AG04450 (cell line): ENCODE data around the gene PGF. TPM values are rescaled to one million over a fixed set of nuclear protein-coding genes. Genes with fewer than 3 reads are reported as not detected.

Experiments
- polyA plus RNA-seq: library from polyadenylated mRNA; depleted of rRNA; stranded (reverse); fragments of >200 nt; gene quantifications from 2 replicates; pipeline ENCODE4 v1.2.3, GENCODE V29; 2011; rRNA removed

Gene PGF
- polyA plus RNA-seq, 1 experiment: 0.63 TPM

Other genes starting within 250 kb of the PGF start
- 51.8 and 55.3 TPM in 2 replicates for gene AREL1, start 242.5 kb downstream of the PGF start, polyA plus RNA-seq
- 61.3 and 78.5 TPM in 2 replicates for gene FCF1, start 242.5 kb downstream of the PGF start, polyA plus RNA-seq
- 15.3 and 17.6 TPM in 2 replicates for gene YLPM1, start 192.3 kb downstream of the PGF start, polyA plus RNA-seq
- gene PROX2, start 79.5 kb downstream of the PGF start, polyA plus RNA-seq: not detected in 2 replicates
- 148 and 150 TPM in 2 replicates for gene DLST, start 73.7 kb downstream of the PGF start, polyA plus RNA-seq
- 0.37 and 0.64 TPM in 2 replicates for gene RPS6KL1, start 32.3 kb downstream of the PGF start, polyA plus RNA-seq
- gene EIF2B2, start 47.3 kb upstream of the PGF start, polyA plus RNA-seq: 78.3 and 82.5 TPM in 2 replicates
- gene MLH3, start 95.9 kb upstream of the PGF start, polyA plus RNA-seq: 14.0 and 16.2 TPM in 2 replicates
- gene ACYP1, start 108.4 kb upstream of the PGF start, polyA plus RNA-seq: 14.3 and 18.4 TPM in 2 replicates
- gene ZC2HC1C, start 114.0 kb upstream of the PGF start, polyA plus RNA-seq: 0.45 and 0.73 TPM in 2 replicates
- 72.4 and 82.3 TPM in 2 replicates for gene NEK9, start 171.5 kb upstream of the PGF start, polyA plus RNA-seq
- gene TMED10, start 221.0 kb upstream of the PGF start, polyA plus RNA-seq: 406 and 414 TPM in 2 replicates